OCI-LY7 (cell line): ENCODE results near the gene PDXDC1.
"Not testable (repeated sequence)": the region's sequence is repeated elsewhere in the genome, so short reads cannot be mapped to it uniquely, and the experiment has no call there.

ENCODE experiments used
- CTCF ChIP-seq: fragments of 200-600 bp; sonication (generic); conservative IDR thresholded peaks from 2 replicates; pipeline ENCODE4 v1.5.1; 2014; ENCODE audit warnings: mild to moderate bottlenecking, antibody characterized with exemption, low read length, moderate library complexity, mixed read lengths
- EZH2phosphoT487 ChIP-seq: fragments of 200-600 bp; sonication (generic); IDR thresholded peaks from 2 replicates; pipeline ENCODE4 v1.6.1; 2018; ENCODE audit warnings: low read depth, borderline replicate concordance, mild to moderate bottlenecking, mixed run types, antibody characterized with exemption, low read length, moderate library complexity, mixed read lengths

DNA sequence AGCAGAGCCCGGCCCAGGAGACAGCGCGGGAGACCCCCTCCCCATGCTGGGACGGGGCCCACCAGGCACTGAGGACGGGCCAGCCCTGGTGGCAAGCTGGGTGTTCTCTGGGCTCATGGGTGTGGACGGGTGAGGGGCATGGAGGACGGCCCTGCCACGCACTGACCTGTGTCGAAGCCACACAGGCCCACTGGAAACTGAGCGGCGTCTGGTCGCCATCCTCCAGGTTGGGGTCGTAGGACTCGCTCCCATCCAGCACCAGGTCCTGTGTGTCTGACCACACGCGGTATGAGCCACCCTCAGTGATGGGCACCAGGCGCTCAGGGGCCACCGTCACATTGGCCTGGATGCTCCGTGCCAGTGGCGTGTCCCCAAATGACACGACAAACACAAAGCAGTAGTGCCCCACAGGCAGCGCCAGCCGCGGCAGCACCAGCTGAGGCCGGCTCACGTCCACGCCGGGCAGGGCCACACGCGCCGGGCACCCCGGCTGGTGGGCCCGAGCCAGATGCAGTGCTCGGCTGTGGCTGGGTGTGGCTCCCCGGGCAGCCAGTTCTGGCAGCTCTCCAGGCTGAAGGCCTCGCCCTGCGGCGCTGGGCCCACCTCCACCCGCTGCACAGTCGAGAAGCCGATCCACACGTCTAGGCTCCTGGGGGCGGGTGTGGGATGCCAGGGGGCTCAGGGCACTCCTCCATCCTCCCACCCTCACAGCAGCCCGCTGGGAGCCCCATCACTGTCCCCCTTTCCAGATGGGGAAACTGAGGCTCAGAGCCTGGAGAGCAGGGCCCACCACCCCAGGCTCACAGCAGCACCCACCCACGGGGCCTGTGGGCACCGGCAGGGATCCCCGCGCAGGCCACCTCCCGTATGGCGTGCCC lies 160.9 kb downstream of the PDXDC1 start:
- TF ChIP-seq CTCF, EZH2phosphoT487: not testable (repeated sequence)
